NOMO-1 treated with DMSO at 0.1 percent for 48 hours (cell line): ENCODE results near the gene AGAP9.
"Not testable (repeated sequence)": the region's sequence is repeated elsewhere in the genome, so short reads cannot be mapped to it uniquely, and the experiment has no call there.

Source experiments
- DNase-seq: peaks from one replicate; lab custom pipeline; 2025; ENCODE audit not compliant: unreplicated experiment; lab: John Stamatoyannopoulos, UW

AGAP9 gene

GRCh38 chr10:47458466-47459154, 64.8 kb downstream of the AGAP9 start:
- no peak for DNase-seq

- no peak for DNase-seq
Measured at GRCh38 chr10:47457826-47458225, 65.6 kb downstream of the AGAP9 start.

GRCh38 chr10:47457528-47457820, 66.0 kb downstream of the AGAP9 start:
- DNase-seq = no peak

DNA sequence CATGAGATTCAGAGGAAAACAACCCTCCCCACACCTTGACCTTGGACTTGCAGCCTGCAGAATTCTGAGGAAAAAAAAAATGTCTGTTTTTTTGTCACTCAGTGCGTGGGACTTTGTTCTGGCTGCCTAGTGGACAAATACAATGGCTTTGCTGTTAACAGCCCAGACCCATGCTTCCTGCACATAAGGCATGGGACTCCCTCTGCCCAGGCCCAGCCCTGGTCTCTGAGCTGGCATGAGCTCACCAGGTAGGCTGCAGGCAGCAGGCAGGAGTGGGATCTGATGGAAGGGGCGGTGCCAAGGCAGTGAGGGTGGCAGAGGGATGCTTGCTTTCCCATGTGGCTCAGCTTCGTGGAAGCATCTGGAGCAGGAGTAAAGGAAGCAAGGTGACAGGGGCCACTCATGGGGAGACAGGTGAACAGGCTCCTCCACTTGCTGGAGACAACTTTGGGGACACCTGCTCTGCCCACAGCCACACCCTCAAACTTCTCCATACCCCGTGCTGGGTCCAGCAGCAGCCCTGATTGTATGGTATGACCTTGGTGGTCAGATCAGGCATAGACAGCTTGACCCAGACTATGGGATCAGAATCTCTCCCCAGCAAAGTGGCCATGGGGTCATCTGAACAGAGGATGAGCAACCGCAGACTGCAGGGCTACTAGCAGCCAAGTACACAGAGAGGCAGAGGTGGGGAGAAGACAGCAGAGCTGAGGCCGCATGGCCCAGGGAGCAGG, 66.5 kb downstream of the AGAP9 start:
- DNase-seq = no peak

DNA sequence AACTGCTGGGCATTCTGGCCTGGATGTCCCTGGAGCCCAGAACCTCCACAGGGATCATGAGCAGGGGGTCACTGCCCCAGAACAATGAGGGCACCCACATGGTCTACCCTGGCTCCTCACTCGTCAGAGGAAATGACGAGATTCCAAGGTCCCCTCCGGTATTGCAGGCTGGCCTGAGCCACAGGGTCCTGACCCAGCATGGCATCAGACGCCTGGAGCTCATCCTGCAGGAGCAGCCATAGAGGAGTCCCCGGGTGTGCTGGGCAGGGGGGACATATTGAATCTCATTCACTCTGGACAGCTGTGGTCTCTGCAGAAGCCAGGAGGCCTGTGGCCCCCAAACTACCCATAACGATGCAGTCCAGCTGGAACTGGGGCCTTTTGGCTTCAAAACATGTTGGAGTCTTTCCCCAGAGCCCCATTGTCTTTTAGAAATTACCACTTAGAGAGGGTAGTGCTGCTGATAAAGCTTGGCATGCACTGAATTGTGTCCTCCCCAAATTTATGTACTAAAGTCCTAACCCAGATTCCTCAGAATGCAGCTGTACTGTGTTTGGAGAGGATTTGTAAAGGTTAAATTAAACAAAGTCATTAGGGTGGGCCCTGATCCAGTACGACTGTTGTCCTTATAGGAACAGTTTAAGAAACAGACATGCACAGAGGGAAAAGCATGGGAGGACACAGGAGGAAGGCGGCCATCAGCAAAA, 67.2 kb downstream of the AGAP9 start:
- no peak for DNase-seq

GRCh38 chr10:47455350-47456078, 67.9 kb downstream of the AGAP9 start:
- DNase-seq = not testable (repeated sequence)

GRCh38 chr10:47454780-47455058, 68.7 kb downstream of the AGAP9 start:
- DNase-seq = no peak

DNA sequence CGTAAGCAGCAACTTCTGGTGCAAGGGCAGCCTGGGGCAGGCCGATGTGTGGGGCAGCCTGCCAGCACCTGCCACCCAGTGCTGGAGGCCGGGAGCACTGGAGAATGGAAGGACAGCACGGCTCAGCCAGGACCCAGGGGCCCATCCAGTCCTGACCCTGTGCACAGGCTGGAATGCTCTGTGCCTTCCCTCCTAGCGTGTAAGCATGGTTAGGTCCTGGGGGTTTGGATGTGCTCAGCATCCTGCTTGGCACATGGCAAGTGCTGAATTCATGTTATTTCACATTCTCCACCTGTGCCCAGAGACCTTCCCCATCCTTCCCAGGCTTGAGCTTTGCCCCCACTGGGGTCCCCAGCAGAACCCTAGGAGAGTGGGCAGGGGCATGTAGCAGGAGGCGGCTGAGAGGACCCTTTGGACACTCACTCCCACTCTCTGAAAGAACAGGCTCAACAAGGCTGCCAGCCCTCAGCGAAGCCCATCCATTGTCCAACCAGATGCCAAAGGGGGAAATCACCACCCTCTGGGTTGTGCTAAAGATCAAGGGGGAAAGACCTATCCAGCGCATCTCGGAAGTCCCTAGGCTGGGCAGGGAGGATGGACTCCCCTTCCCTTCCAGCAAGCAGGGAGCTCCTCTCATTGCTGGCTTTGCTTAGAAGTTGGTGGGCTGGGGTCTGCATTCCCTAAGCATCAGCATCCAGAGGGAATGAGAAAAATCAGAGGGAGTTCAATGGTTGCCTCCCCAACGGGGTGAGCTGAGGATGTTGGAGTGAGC, 69.2 kb downstream of the AGAP9 start:
- DNase-seq = no peak

- no peak for DNase-seq
Measured at GRCh38 chr10:47453141-47454007, 70.1 kb downstream of the AGAP9 start.

- no peak for DNase-seq
Measured at GRCh38 chr10:47452495-47453140, 70.8 kb downstream of the AGAP9 start.

DNA sequence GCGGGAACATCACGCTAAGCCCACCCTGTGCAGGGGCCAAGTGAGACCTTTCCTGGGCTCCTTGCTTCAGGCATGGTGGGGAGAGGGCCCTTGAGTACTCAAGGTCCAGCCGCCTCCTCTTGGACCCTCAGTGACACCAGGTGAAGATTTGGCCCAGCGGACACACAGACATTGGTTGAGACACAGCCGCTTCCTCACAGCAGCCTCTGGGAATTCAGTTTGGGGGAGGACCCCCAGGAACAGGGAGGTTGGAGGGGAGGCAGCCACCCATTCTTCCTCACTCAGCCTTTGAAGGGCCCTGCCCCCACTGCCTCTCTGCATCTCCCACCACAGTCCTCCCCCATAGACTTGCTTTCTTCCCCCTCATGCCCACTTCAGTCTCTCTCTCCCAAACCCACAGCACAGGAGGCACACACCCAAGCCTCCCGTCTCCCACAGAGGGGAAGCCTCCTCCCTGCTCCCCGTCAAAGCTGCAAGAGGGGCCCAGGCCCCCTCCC, 71.4 kb downstream of the AGAP9 start:
- no peak for DNase-seq
